Measurements from ENCODE around the gene ALG5. TPM values are rescaled to one million over a fixed set of nuclear protein-coding genes. Genes with fewer than 3 reads are reported as not detected.

The ALG5 gene
- total RNA-seq, 1 donor from 2014 or later: 35.4 TPM

DNA sequence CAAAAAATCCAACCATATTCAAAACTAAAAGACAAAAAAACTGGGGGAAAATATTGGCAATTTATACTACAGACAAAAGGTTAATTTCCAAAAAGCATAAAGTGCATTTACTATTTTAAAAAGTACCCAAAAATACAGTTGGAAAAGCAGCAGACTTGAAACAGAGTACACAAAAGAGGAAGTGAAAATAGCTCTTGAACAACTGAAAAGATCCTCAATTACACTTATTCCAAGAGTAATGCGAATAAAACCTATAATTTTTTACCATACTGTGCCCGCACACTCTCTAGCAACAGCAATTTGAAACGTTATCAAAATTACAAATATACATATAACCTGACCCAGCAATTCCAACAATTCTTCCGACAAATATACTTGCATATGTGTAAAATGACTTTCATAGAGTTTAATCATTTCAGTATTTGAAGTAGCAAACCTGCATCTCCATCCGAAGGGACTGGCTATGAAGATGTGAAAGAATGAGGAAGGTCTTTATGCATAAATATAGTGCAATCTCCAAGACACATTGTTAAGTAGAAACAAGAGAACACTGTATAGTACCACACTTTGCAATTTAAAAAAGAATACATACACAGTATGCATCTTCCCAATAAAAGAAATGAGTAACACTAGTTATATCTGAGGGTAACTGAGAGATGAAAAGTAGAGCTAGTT, 25.4 kb downstream of the ALG5 start:
- Mint-ChIP-seq H3K9me3 (ENCODE audit: unreplicated experiment) (peaks cover 13% of the 10 kb centered on the region), H3K36me3 (ENCODE audit: unreplicated experiment) (peaks cover 44% of the 10 kb centered on the region), H3K27me3 (ENCODE audit: unreplicated experiment) (no peaks in the 10 kb centered on the region), H3K4me3 (ENCODE audit: unreplicated experiment) (no peak overlapping the region), H3K4me1 (ENCODE audit: unreplicated experiment) (no peaks in the 10 kb centered on the region), H3K27ac (ENCODE audit: unreplicated experiment) (no peak overlapping the region)
- DNase-seq (ENCODE audit: extremely low spot score, unreplicated experiment): no peak
- TF ChIP-seq, protein P1, sequence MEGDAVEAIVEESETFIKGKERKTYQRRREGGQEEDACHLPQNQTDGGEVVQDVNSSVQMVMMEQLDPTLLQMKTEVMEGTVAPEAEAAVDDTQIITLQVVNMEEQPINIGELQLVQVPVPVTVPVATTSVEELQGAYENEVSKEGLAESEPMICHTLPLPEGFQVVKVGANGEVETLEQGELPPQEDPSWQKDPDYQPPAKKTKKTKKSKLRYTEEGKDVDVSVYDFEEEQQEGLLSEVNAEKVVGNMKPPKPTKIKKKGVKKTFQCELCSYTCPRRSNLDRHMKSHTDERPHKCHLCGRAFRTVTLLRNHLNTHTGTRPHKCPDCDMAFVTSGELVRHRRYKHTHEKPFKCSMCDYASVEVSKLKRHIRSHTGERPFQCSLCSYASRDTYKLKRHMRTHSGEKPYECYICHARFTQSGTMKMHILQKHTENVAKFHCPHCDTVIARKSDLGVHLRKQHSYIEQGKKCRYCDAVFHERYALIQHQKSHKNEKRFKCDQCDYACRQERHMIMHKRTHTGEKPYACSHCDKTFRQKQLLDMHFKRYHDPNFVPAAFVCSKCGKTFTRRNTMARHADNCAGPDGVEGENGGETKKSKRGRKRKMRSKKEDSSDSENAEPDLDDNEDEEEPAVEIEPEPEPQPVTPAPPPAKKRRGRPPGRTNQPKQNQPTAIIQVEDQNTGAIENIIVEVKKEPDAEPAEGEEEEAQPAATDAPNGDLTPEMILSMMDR (IDR thresholded peaks at IDR 0.05): no peak

DNA sequence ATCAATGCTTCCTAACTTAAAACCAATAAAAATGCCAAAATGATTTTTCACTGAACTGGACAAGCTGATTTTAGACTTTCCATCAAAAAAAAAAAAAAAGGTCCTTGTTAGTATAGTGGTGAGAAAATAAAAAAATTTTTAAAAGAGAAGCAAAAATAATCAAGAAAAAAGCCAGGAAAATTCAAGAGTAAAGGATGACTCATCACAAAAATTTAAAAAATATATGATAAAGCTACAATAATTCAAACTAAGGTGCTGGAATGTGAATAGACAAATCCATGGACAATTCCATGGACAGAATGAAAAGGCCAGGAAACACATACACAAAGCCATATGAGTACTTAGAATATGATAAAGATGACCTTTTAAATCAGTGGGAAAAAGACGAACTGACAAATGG, 26.1 kb downstream of the ALG5 start:
- Mint-ChIP-seq H3K27ac (ENCODE audit: unreplicated experiment) (no peak overlapping the region), H3K36me3 (ENCODE audit: unreplicated experiment) (peaks cover 48% of the 10 kb centered on the region), H3K4me3 (ENCODE audit: unreplicated experiment) (no peak overlapping the region), H3K9me3 (ENCODE audit: unreplicated experiment) (peaks cover 13% of the 10 kb centered on the region), H3K4me1 (ENCODE audit: unreplicated experiment) (no peaks in the 10 kb centered on the region), H3K27me3 (ENCODE audit: unreplicated experiment) (no peaks in the 10 kb centered on the region)
- DNase-seq (ENCODE audit: extremely low spot score, unreplicated experiment): no peak
- TF ChIP-seq, protein P1 (IDR thresholded peaks at IDR 0.05): no peak

DNA sequence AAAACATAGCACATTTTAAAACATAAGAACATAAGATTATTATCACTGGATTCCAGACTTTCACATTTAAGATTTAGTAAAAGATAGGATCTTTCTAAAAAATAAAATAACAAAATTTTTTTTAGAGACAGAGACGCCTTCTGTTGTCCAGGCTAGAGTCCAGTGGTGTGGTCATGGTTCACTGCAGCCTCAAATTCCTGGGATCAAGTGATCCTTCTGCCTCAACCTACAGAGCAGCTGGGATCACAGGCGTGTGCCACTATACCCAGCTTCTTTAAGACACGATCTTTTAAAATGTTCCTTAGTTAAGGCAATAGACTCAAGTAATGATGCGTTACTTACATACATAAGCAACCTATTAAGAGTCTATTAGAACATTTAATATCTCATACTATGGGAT, 32.7 kb downstream of the ALG5 start:
- H3K36me3 Mint-ChIP-seq (ENCODE audit: unreplicated experiment): peaks cover 35% of the 10 kb centered on the region
- no peak overlapping the region for H3K27ac Mint-ChIP-seq (ENCODE audit: unreplicated experiment)
- H3K9me3 Mint-ChIP-seq (ENCODE audit: unreplicated experiment): no peaks in the 10 kb centered on the region
- DNase-seq (ENCODE audit: extremely low spot score, unreplicated experiment): no peak
- H3K4me3 Mint-ChIP-seq (ENCODE audit: unreplicated experiment): no peak overlapping the region
- no peaks in the 10 kb centered on the region for H3K4me1 Mint-ChIP-seq (ENCODE audit: unreplicated experiment)
- H3K27me3 Mint-ChIP-seq (ENCODE audit: unreplicated experiment): no peaks in the 10 kb centered on the region
- TF ChIP-seq, protein P1 (IDR thresholded peaks at IDR 0.05): no peak

DNA sequence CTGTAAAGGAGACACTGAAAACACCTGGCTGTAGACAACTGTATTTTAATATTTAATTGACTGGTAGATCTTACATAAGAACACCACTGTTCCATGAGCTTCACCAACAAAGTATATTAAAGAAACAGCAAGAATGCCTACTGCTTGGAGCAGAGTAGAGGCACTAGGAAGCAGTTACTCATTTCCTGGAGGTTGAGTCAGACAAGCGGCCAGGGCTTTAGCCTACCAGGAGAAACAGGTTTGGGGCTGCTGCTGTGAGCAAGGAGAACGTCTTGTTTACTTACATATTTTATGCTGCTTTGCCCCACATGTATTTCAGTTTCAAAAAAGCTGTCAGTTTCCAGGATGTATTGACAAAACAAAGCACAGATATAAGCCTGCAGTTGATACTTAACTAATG, 33.4 kb downstream of the ALG5 start:
- DNase-seq (ENCODE audit: extremely low spot score, unreplicated experiment): no peak
- Mint-ChIP-seq H3K4me3 (ENCODE audit: unreplicated experiment) (no peak overlapping the region), H3K4me1 (ENCODE audit: unreplicated experiment) (no peaks in the 10 kb centered on the region), H3K36me3 (ENCODE audit: unreplicated experiment) (peaks cover 33% of the 10 kb centered on the region), H3K27me3 (ENCODE audit: unreplicated experiment) (no peaks in the 10 kb centered on the region), H3K9me3 (ENCODE audit: unreplicated experiment) (no peaks in the 10 kb centered on the region), H3K27ac (ENCODE audit: unreplicated experiment) (peak overlapping the region; percentile 6)
- TF ChIP-seq, protein P1 (IDR thresholded peaks at IDR 0.05): no peak

DNA sequence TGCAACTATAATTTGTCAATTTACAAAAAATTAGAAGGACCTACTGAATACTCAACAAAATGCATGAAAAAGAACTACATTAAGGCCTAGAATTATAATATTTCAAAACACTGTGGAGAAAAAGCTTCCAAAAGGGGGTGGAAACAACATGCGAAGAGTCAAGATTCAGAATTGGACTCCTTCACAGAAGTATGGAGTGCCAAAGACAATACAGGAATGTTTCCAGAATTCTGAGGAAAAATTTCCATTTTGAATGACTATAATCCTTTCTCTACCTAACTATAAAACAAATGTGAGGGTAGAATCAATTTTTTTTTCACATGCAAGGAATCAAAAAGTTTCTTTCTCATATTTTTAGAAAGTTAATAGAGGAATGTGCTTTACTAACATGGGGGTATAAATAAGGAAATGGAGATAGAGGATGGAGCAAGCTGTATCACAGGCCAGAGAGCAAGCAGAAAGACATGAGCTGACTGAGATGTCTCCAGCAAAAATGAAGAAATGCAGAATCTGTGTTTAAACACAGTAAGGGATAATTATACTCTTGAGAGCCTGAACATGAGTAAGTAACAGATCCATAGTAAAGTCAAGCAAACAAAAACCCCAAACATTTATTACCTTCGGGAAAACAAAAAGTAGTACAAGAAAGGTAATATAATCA, 39.6 kb downstream of the ALG5 start:
- Mint-ChIP-seq H3K9me3 (ENCODE audit: unreplicated experiment) (no peaks in the 10 kb centered on the region), H3K4me1 (ENCODE audit: unreplicated experiment) (peaks cover 1% of the 10 kb centered on the region), H3K27ac (ENCODE audit: unreplicated experiment) (no peak overlapping the region), H3K27me3 (ENCODE audit: unreplicated experiment) (no peaks in the 10 kb centered on the region), H3K4me3 (ENCODE audit: unreplicated experiment) (no peak overlapping the region), H3K36me3 (ENCODE audit: unreplicated experiment) (peaks cover 35% of the 10 kb centered on the region)
- no peak for DNase-seq (ENCODE audit: extremely low spot score, unreplicated experiment)
- TF ChIP-seq, protein P1 (IDR thresholded peaks at IDR 0.05): no peak
